22Rv1 (cell line): ENCODE results near the gene NGFR.

Experiments
- CTCF ChIP-seq: fragments of 450-650 bp; IDR thresholded peaks from 2 replicates; pipeline ENCODE4 v1.5.1; 2017; ENCODE audit warnings: mild to moderate bottlenecking
- ZFX ChIP-seq: fragments of 450-650 bp; IDR thresholded peaks from 2 replicates; pipeline ENCODE4 v1.6.1; 2017; ENCODE audit warnings: antibody characterized with exemption, borderline replicate concordance

- TF ChIP-seq CTCF (no peak), ZFX (no peak)
Measured at GRCh38 chr17:49447628-49448302, 47.3 kb upstream of the NGFR start.
